Measurements from ENCODE around the gene GCKR.

The GCKR gene

GRCh38 chr2:27552941-27553340, 56.3 kb downstream of the GCKR start:
- TF ChIP-seq TEAD4 (IDR thresholded peaks at IDR 0.05), result no peak
- TF ChIP-seq TAF1 (IDR thresholded peaks at IDR 0.05; ENCODE audit: low read depth), result no peak
- no peak for TF ChIP-seq ZBTB7A (IDR thresholded peaks at IDR 0.05; ENCODE audit: low read depth)
- TF ChIP-seq YY1 (IDR thresholded peaks at IDR 0.05; ENCODE audit: low read depth), result no peak
- TF ChIP-seq EGR1 (IDR thresholded peaks at IDR 0.05), result no peak
- TF ChIP-seq RAD21 (IDR thresholded peaks at IDR 0.05; ENCODE audit: low read depth), result no peak
- TF ChIP-seq EP300 (IDR thresholded peaks at IDR 0.05; ENCODE audit: borderline replicate concordance), result no peak
- TF ChIP-seq, protein P1, sequence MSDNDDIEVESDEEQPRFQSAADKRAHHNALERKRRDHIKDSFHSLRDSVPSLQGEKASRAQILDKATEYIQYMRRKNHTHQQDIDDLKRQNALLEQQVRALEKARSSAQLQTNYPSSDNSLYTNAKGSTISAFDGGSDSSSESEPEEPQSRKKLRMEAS (IDR thresholded peaks at IDR 0.05), result no peak
- no peak for TF ChIP-seq CEBPB (IDR thresholded peaks at IDR 0.05)
- TF ChIP-seq, protein P2, sequence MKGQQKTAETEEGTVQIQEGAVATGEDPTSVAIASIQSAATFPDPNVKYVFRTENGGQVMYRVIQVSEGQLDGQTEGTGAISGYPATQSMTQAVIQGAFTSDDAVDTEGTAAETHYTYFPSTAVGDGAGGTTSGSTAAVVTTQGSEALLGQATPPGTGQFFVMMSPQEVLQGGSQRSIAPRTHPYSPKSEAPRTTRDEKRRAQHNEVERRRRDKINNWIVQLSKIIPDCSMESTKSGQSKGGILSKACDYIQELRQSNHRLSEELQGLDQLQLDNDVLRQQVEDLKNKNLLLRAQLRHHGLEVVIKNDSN (IDR thresholded peaks at IDR 0.05), result no peak
- no peak for TF ChIP-seq FOXM1 (IDR thresholded peaks at IDR 0.05; ENCODE audit: borderline replicate concordance, low read depth)
- TF ChIP-seq, protein P3, sequence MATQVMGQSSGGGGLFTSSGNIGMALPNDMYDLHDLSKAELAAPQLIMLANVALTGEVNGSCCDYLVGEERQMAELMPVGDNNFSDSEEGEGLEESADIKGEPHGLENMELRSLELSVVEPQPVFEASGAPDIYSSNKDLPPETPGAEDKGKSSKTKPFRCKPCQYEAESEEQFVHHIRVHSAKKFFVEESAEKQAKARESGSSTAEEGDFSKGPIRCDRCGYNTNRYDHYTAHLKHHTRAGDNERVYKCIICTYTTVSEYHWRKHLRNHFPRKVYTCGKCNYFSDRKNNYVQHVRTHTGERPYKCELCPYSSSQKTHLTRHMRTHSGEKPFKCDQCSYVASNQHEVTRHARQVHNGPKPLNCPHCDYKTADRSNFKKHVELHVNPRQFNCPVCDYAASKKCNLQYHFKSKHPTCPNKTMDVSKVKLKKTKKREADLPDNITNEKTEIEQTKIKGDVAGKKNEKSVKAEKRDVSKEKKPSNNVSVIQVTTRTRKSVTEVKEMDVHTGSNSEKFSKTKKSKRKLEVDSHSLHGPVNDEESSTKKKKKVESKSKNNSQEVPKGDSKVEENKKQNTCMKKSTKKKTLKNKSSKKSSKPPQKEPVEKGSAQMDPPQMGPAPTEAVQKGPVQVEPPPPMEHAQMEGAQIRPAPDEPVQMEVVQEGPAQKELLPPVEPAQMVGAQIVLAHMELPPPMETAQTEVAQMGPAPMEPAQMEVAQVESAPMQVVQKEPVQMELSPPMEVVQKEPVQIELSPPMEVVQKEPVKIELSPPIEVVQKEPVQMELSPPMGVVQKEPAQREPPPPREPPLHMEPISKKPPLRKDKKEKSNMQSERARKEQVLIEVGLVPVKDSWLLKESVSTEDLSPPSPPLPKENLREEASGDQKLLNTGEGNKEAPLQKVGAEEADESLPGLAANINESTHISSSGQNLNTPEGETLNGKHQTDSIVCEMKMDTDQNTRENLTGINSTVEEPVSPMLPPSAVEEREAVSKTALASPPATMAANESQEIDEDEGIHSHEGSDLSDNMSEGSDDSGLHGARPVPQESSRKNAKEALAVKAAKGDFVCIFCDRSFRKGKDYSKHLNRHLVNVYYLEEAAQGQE (IDR thresholded peaks at IDR 0.05; ENCODE audit: low read depth), result no peak
- TF ChIP-seq NFIC (IDR thresholded peaks at IDR 0.05), result no peak
- no peak for TF ChIP-seq TCF12 (IDR thresholded peaks at IDR 0.05; ENCODE audit: low read depth)
- no peak for TF ChIP-seq CREB1 (IDR thresholded peaks at IDR 0.05; ENCODE audit: low read depth)

DNA sequence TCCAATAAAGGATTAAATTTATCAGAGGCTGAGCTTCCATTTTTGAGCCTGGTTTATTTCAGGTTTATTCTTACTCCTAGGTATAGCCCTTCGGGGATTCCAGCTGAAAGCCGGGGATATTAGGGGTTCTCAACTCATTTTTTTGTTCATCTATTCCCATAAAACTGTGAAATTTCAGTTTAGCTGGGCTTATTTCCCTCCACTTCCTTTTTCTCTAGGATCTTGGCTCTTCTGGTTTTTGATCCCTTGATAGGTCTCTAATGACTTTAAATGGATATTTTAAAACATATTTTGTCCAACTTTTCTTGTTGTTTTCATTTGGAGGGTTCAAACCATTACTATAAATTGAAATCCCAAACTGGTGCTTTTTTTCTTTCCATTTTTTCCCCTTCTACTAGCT, 62.6 kb downstream of the GCKR start:
- TF ChIP-seq NFIC (IDR thresholded peaks at IDR 0.05) (no peak), FOXM1 (IDR thresholded peaks at IDR 0.05; ENCODE audit: borderline replicate concordance, low read depth) (no peak), YY1 (IDR thresholded peaks at IDR 0.05; ENCODE audit: low read depth) (no peak), EGR1 (IDR thresholded peaks at IDR 0.05) (no peak), TAF1 (IDR thresholded peaks at IDR 0.05; ENCODE audit: low read depth) (no peak), CREB1 (IDR thresholded peaks at IDR 0.05; ENCODE audit: low read depth) (no peak), RAD21 (IDR thresholded peaks at IDR 0.05; ENCODE audit: low read depth) (no peak)
- TF ChIP-seq, protein P3 (IDR thresholded peaks at IDR 0.05; ENCODE audit: low read depth), result no peak

- TF ChIP-seq ZBTB7A (IDR thresholded peaks at IDR 0.05; ENCODE audit: low read depth), result no peak
- TF ChIP-seq TCF12 (IDR thresholded peaks at IDR 0.05; ENCODE audit: low read depth), result no peak
- TF ChIP-seq RAD21 (IDR thresholded peaks at IDR 0.05; ENCODE audit: low read depth), result no peak
- TF ChIP-seq TAF1 (IDR thresholded peaks at IDR 0.05; ENCODE audit: low read depth), result no peak
- no peak for TF ChIP-seq TEAD4 (IDR thresholded peaks at IDR 0.05)
- TF ChIP-seq NFIC (IDR thresholded peaks at IDR 0.05), result no peak
- TF ChIP-seq, protein P1 (IDR thresholded peaks at IDR 0.05), result no peak
- TF ChIP-seq, protein P2 (IDR thresholded peaks at IDR 0.05), result no peak
- no peak for TF ChIP-seq EGR1 (IDR thresholded peaks at IDR 0.05)
- no peak for TF ChIP-seq YY1 (IDR thresholded peaks at IDR 0.05; ENCODE audit: low read depth)
- no peak for TF ChIP-seq CREB1 (IDR thresholded peaks at IDR 0.05; ENCODE audit: low read depth)
- TF ChIP-seq, protein P3 (IDR thresholded peaks at IDR 0.05; ENCODE audit: low read depth), result no peak
- TF ChIP-seq EP300 (IDR thresholded peaks at IDR 0.05; ENCODE audit: borderline replicate concordance), result no peak
- no peak for TF ChIP-seq CEBPB (IDR thresholded peaks at IDR 0.05)
- no peak for TF ChIP-seq FOXM1 (IDR thresholded peaks at IDR 0.05; ENCODE audit: borderline replicate concordance, low read depth)
These were observed 64.4 kb downstream of the GCKR start for GRCh38 chr2:27561060-27561459.

DNA sequence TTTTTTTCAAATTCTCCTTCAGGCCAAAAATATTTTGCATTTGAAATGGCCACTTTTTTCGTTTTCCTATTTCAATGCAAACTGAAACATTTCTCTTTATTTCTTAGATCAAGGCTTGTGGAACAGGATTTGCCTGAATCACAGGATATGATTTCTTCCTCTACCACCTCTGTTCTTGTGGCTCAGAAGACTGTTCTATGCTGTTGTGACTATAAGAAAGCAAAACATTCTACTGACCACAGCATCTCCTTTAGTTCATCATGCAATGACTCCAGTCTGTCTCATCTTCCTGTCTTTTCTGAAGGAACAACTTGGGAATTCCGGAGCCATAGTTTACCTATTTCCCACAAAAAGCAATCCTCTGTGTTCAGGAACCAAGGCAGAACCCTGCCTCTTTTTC, 70.0 kb downstream of the GCKR start:
- no peak for TF ChIP-seq TCF12 (IDR thresholded peaks at IDR 0.05; ENCODE audit: low read depth)
- TF ChIP-seq YY1 (IDR thresholded peaks at IDR 0.05; ENCODE audit: low read depth), result no peak
- TF ChIP-seq EP300 (IDR thresholded peaks at IDR 0.05; ENCODE audit: borderline replicate concordance), result no peak
- no peak for TF ChIP-seq TEAD4 (IDR thresholded peaks at IDR 0.05)
- no peak for TF ChIP-seq FOXM1 (IDR thresholded peaks at IDR 0.05; ENCODE audit: borderline replicate concordance, low read depth)
- no peak for TF ChIP-seq TAF1 (IDR thresholded peaks at IDR 0.05; ENCODE audit: low read depth)
- TF ChIP-seq, protein P1 (IDR thresholded peaks at IDR 0.05), result no peak
- TF ChIP-seq RAD21 (IDR thresholded peaks at IDR 0.05; ENCODE audit: low read depth), result no peak
- TF ChIP-seq, protein P2 (IDR thresholded peaks at IDR 0.05), result no peak
- no peak for TF ChIP-seq CREB1 (IDR thresholded peaks at IDR 0.05; ENCODE audit: low read depth)
- TF ChIP-seq EGR1 (IDR thresholded peaks at IDR 0.05), result no peak

All from Ishikawa (cell line).